GM18526 (cell line): ENCODE data around the gene ANKRD44.
A peak's percentile ranks its signal among the peaks of the same experiment; 100 is the strongest.

ENCODE experiments used
- POLR2A ChIP-seq: IDR thresholded peaks from 3 replicates; pipeline ENCODE4 v1.6.1; 2011; ENCODE audit not compliant: insufficient read length; ENCODE audit errors: extremely low read depth

Gene ANKRD44

GRCh38 chr2:197200051-197200761 is 110.4 kb downstream of the ANKRD44 start:
- no peak for TF ChIP-seq POLR2A

- peak; percentile 62 for TF ChIP-seq POLR2A
These were observed 111.7 kb downstream of the ANKRD44 start for GRCh38 chr2:197198890-197199289.

GRCh38 chr2:197197895-197198311 is 112.7 kb downstream of the ANKRD44 start:
- TF ChIP-seq POLR2A: no peak

DNA sequence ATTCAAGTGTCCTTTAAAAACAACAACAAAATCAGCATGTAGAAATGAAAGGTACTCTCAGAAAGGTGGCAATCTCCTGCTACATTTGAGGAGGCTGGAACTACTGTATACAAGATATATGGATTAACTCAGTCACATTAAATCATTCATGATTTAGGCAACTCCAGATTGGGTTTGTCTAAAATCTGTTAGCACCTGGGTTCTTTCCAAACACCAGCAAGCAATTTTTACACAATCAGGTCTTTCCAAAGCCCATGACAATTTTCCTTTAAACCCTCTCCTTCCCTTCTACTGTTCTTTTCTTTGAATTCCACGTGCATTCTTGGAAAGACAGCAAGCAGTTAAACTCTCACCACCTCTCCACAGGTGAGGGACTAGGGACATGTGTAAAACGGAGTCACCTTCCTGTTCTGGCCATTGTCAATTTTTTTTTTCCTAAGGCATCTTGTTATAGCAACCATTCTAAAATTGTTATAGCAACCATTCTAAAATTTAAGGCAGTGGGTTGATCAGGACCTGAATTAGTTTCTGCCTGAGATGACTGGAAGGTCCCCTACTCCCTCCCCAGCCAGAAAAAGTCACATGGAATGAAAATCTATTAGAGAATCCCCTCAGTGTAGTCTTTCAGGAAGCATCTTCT is 113.9 kb downstream of the ANKRD44 start:
- TF ChIP-seq POLR2A: no peak

DNA sequence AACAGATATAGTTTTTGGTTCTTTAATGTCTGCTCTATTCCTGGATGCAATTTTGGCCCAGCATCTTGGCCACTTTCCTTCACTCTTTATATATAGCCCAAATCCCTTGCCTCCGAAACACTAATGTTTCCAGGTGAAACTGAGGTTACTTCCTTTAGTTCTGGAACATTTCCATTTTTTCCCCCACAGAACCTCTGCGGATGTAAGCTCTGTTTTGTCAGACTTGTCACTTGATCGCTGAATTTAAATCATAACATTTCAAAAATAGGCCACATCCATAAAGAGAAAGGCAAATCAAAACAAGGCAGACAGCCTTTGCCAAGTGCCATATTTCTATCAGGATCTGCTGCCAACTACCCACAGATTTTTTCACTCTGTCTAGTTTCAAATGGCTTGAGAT is 115.1 kb downstream of the ANKRD44 start:
- no peak for TF ChIP-seq POLR2A

DNA sequence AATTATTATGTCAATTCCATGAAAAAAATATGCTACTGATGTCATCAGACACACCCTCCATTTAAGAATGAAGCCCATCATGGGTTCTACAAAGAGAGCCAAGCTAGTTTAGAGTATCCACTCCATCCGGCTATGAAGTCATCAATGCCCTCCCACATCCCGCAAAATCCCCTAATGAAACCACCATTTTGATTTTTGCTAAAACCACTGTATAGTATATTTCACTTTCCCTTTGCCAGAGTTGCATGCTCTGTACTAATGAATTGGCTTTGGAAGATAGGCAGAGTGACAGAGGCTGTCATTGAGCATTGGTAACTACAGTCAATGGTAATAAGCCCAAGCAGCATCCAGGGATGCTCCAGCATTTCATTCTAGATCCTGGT is 118.6 kb downstream of the ANKRD44 start:
- no peak for TF ChIP-seq POLR2A

DNA sequence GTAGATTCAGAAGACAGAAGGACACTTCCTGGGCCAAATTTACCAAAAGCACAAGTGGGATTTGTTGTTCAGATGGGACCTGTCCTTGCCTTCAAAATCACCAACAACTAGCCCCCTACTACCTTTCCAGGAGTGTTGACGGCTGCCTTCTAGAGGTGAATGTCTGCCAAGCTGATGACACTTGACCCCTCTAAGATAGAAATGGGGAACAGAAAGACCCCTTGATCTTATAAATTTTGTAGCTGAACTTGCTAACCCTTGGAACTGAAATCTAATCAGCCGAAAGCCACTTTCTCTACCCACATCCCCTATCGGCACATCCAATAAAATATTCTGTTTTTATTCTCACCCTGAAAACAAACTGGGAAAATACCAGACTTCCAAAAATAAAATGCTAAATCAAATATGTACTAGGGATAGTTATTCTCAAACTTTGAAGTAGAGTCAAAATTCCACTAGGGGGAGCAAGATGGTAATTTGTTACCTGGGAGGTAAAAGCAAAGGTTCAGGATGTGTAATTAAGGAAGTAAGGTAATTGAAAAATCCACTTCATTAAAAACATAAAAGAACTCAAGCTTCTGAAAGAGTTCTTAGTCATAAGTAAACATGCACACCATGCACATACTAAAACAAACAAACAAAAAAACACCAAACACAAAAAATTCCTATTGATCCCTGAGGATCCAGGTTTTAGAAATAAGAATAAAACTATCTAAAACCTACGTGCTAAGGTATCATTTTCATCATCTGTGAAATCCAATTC is 119.2 kb downstream of the ANKRD44 start:
- TF ChIP-seq POLR2A: no peak

DNA sequence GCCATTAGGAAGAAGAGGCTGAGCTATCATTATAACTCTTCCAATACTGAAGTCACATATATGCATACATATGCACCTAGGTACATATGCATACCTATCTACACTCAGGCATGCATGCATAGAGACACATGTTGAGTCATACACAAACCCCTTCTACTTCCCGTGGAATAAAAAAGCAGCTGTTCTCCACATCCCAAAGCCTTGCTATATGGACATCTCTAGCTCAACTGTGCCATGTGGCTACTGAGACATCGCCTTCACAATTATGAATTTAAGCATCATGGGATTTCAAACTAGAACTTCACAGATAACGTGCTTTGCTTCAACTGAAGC is 120.5 kb downstream of the ANKRD44 start:
- TF ChIP-seq POLR2A: no peak

DNA sequence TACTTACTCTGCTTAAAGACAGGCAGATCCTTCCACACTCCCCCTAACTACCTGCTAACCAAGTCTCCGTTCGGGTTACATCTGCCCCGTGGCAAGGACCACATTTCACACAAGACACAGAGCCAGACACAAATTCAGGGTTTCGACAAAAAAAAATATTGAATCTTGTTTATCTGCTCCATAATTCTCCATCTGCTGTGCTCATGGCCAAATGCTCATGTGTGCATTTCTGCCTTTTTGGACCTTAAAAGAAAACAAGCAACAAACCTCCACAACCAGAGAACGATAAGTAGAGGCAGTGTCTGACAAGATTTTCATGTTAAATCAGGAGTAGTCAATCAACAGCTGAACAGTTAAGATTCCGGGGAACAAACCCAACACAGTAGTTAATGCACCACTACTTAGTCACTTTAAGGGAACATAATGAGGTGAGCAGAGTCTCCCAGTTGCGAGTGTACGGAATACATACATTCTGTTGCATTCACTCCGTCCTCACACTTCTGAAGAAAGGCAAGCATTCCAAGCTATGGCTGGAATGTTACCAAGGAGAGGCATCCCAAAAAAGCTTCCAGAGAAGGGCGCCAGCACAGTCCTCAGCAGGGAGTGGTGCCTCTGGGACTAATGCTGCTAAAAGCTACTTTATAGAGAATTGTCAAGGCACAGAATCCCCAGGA is 121.0 kb downstream of the ANKRD44 start:
- no peak for TF ChIP-seq POLR2A

- no peak for TF ChIP-seq POLR2A
These were observed 124.9 kb downstream of the ANKRD44 start for GRCh38 chr2:197185676-197186075.

DNA sequence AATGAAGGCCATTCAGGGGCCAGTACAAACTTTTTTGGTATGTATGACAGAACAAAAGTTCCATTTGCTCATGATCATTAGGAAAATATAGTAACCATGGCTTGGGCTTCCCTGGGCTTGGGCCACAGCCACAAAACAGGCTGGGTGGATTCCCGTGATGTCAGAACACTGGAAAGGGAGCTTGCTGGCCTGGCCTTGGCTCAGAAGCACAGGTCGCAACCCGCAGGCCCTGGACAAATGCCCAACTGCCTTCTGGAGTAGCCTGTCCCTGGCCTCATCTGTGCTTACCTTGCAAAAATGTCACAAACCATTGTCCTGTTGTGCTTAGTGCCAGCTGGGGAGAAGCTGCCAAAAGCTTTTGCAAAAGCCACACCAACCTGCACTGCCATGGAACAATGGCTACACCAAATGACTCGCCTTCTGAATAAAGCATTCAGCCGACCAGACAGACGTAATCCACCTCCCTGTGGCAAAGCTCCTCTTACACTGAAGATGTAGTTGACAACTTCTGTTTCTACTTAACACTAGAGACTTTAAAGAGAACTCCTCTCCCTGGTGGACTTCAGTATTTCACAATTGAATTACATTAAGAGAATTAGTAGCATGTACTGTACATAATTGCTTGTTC is 125.5 kb downstream of the ANKRD44 start:
- TF ChIP-seq POLR2A: no peak

GRCh38 chr2:197183355-197183754 is 127.2 kb downstream of the ANKRD44 start:
- no peak for TF ChIP-seq POLR2A

GRCh38 chr2:197182668-197183067 is 127.9 kb downstream of the ANKRD44 start:
- TF ChIP-seq POLR2A: no peak

DNA sequence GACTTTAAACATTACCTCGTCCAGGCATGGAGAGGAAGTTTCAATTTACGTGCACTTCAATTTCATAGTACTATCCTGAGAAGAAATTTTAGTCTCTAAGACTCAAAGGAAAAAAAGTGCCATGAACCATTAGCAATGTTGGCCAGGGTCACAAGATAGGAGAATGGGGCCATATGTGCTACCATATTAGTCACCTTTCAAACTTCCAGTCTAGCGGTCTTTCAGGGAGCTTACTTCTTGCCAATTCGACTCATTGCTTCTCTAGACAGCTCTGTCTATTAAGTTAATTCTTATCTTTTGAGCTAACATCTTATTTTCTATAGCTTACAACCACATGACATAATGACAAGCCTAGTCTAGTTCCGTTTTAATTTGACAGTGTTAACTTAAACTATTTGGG is 129.1 kb downstream of the ANKRD44 start:
- no peak for TF ChIP-seq POLR2A
